ENCODE measurements around the gene HAVCR1. TPM values are rescaled to one million over a fixed set of nuclear protein-coding genes. Genes with fewer than 3 reads are reported as not detected.

Gene HAVCR1
- total RNA-seq, 1 experiment from 2014 or later: not detected

DNA sequence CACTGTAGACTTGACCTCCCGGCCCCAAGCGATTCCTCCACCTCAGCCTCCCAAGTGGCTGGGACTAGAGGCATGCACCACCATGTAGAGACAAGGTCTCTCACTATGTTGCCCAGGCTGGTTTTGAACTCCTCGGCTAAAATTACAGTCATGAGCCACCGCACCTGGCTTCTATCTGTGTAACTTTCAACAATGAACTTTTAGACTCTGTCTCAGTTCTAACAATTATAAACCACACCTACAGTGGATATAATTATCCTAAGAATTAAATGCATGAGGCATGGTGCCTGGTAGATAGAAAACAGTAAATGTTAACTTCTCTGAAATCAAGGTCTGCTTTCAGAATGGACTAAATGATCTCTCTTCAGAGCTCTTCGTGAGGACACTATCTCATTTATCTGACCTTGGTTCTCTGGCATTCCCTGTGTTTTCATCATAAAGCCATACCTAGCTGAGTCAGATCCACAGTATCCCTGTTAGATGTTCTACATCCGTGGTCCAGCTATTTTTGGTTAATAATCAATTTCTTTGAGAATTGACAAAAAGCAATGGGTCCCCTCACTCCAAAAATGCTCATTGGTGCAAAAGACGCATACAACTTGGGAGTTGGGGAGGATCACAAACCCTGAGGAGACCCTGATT is 7.2 kb downstream of the HAVCR1 start:
- Histone ChIP-seq H3K4me2 (no peak overlapping the region), H3F3A (ENCODE audit: insufficient read depth, low read depth) (no peaks in the 10 kb centered on the region), H3K9me3 (ENCODE audit: insufficient read depth, low read depth) (no peaks in the 10 kb centered on the region), H3K4me3 (no peak overlapping the region), H3K4me1 (replicated peaks; ENCODE audit: insufficient read depth) (peaks cover 16% of the 10 kb centered on the region), H3K36me3 (ENCODE audit: low read depth) (no peaks in the 10 kb centered on the region), H3K9me2 (ENCODE audit: insufficient read depth) (no peaks in the 10 kb centered on the region), H4K20me1 (ENCODE audit: insufficient read depth) (no peaks in the 10 kb centered on the region), H3K27me3 (ENCODE audit: insufficient read depth, low read depth) (no peaks in the 10 kb centered on the region), H2AFZ (no peak overlapping the region), H3K27ac (no peak overlapping the region), H3K79me2 (ENCODE audit: low read depth) (no peaks in the 10 kb centered on the region)
- no TSS peak for BruUV-seq (replicated peaks)
- DNase-seq: no peak
- ChIA-PET CTCF (no interaction called here), POLR2A (ENCODE audit: unreplicated experiment) (no interaction called here)
- intact Hi-C loops (cut with micrococcal nuclease; ENCODE audit: unreplicated experiment): no loop called here
- TF ChIP-seq EZH2 (IDR thresholded peaks at IDR 0.05; ENCODE audit: low read depth): no peak
- TF ChIP-seq, protein P1, sequence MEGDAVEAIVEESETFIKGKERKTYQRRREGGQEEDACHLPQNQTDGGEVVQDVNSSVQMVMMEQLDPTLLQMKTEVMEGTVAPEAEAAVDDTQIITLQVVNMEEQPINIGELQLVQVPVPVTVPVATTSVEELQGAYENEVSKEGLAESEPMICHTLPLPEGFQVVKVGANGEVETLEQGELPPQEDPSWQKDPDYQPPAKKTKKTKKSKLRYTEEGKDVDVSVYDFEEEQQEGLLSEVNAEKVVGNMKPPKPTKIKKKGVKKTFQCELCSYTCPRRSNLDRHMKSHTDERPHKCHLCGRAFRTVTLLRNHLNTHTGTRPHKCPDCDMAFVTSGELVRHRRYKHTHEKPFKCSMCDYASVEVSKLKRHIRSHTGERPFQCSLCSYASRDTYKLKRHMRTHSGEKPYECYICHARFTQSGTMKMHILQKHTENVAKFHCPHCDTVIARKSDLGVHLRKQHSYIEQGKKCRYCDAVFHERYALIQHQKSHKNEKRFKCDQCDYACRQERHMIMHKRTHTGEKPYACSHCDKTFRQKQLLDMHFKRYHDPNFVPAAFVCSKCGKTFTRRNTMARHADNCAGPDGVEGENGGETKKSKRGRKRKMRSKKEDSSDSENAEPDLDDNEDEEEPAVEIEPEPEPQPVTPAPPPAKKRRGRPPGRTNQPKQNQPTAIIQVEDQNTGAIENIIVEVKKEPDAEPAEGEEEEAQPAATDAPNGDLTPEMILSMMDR (conservative IDR thresholded peaks at IDR 0.05): no peak

DNA sequence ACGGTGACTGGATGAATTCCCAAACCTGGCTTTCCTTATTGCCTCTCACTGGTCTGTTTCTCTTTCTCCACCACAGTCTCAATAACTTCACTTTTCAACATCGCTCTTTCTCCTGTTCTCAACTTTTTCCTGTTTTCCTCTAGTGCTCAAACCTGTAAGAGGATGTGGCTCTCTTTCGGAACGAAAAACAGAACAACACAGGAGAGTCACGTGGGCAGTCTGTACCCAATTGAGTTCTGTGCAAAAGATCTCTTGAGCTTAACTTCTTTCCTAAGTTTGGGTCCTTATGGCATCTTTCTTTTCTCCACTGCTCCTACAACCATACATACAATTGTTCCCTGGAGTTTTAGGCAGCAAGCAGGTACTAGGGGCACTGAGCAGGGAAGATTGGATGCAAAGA is 8.9 kb downstream of the HAVCR1 start:
- no peaks in the 10 kb centered on the region for H3K79me2 ChIP-seq (ENCODE audit: low read depth)
- H4K20me1 ChIP-seq (ENCODE audit: insufficient read depth): no peaks in the 10 kb centered on the region
- POLR2A ChIA-PET (ENCODE audit: unreplicated experiment): no interaction called here
- CTCF ChIA-PET: interaction anchor here (0.6 kb wide), 1 partner anchor 13 kb away, joined by 4 read pairs; no protein-coding TSS in a partner anchor
- H2AFZ ChIP-seq: peak overlapping the region; percentile 49; the same call in 1 of the 2 replicates
- no TSS peak for BruUV-seq (replicated peaks)
- no peaks in the 10 kb centered on the region for H3K36me3 ChIP-seq (ENCODE audit: low read depth)
- no peaks in the 10 kb centered on the region for H3K9me2 ChIP-seq (ENCODE audit: insufficient read depth)
- intact Hi-C loops (cut with micrococcal nuclease; ENCODE audit: unreplicated experiment): no loop called here
- no peaks in the 10 kb centered on the region for H3K9me3 ChIP-seq (ENCODE audit: insufficient read depth, low read depth)
- no peaks in the 10 kb centered on the region for H3K27me3 ChIP-seq (ENCODE audit: insufficient read depth, low read depth)
- peaks cover 16% of the 10 kb centered on the region for H3K4me1 ChIP-seq (replicated peaks; ENCODE audit: insufficient read depth)
- no peak overlapping the region for H3K4me3 ChIP-seq
- peak overlapping the region; percentile 48 for H3K4me2 ChIP-seq
- H3F3A ChIP-seq (ENCODE audit: insufficient read depth, low read depth): no peaks in the 10 kb centered on the region
- DNase-seq: no peak
- no peak for TF ChIP-seq EZH2 (IDR thresholded peaks at IDR 0.05; ENCODE audit: low read depth)
- TF ChIP-seq, protein P1 (conservative IDR thresholded peaks at IDR 0.05): no peak
- peak overlapping the region; percentile 12; the same call in 1 of the 2 replicates for H3K27ac ChIP-seq

DNA sequence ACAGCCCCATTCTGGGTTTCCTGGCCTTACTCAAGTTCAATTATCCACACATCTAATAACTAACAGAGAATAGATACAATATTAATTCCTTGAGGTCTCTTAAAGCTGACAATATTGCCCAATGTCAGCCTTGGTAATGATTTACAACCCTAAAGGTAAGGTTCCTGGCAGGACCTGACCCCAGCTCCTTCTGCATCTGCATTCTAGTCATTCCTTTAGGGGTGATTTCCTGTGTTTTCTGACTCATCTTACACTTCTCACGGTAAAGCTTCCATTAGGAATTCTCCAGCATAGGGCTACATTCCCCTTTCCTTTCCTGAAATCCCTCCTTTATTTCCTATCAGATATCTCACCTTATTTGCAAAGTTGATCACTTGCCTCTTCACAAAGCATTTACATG is 9.3 kb downstream of the HAVCR1 start:
- intact Hi-C loops (cut with micrococcal nuclease; ENCODE audit: unreplicated experiment): no loop called here
- POLR2A ChIA-PET (ENCODE audit: unreplicated experiment): interaction anchor here (0.5 kb wide), 1 partner anchor 93 kb away, joined by 7 read pairs; the partner anchor contains the start of gene MED7
- DNase-seq: no peak
- Histone ChIP-seq H3K4me2 (peak overlapping the region; percentile 48), H4K20me1 (ENCODE audit: insufficient read depth) (no peaks in the 10 kb centered on the region), H3K27me3 (ENCODE audit: insufficient read depth, low read depth) (no peaks in the 10 kb centered on the region), H3K79me2 (ENCODE audit: low read depth) (no peaks in the 10 kb centered on the region), H3K4me3 (no peak overlapping the region), H3K27ac (peak overlapping the region; percentile 12; the same call in 1 of the 2 replicates), H3K9me2 (ENCODE audit: insufficient read depth) (no peaks in the 10 kb centered on the region), H2AFZ (peak overlapping the region; percentile 49; the same call in 1 of the 2 replicates), H3K9me3 (ENCODE audit: insufficient read depth, low read depth) (no peaks in the 10 kb centered on the region), H3K36me3 (ENCODE audit: low read depth) (no peaks in the 10 kb centered on the region), H3K4me1 (replicated peaks; ENCODE audit: insufficient read depth) (peaks cover 16% of the 10 kb centered on the region), H3F3A (ENCODE audit: insufficient read depth, low read depth) (no peaks in the 10 kb centered on the region)
- TF ChIP-seq, protein P1 (conservative IDR thresholded peaks at IDR 0.05): no peak
- TF ChIP-seq EZH2 (IDR thresholded peaks at IDR 0.05; ENCODE audit: low read depth): no peak
- CTCF ChIA-PET: no interaction called here
- BruUV-seq (replicated peaks): no TSS peak

Data from PC-9 (cell line).